Measurements from ENCODE around the gene SKA1. TPM values are rescaled to one million over a fixed set of nuclear protein-coding genes. Genes with fewer than 3 reads are reported as not detected.
"Not testable (repeated sequence)": the region's sequence is repeated elsewhere in the genome, so short reads cannot be mapped to it uniquely, and the experiment has no call there.

The SKA1 gene
- total RNA-seq, 1 donor from 2014 or later = 2.0 TPM

DNA sequence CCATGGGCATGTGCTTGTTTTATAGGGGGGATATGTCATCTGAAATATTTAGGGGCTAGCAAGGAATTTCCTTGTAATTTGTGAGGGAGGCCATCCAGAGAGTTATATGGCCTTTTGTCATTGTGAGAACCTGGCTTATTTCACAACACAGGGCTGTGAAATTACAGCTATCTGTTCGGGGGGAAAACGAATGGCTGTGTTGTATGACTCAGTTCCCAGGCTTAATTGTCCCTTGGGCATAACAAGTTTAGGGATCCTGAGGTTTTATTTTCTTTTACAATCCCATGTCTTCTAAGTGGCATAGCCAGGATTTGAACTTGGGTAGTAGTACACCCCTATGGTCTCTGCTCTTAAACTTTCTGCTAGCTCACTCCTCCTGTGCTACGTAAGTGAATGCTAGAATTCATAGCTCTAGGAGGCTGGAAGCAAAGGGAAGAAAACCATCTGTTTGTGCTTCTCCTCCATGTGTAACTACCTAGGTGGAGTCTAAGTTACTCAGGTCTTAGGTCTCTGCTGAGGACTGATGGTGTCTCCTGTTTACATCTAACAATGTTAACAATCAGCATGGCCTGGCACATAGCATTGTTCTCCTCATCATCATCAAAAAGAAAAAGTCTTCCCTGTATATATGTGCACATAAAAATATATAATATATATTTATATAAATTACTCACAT lies 53.8 kb downstream of the SKA1 start:
- DNase-seq = no peak
- Mint-ChIP-seq H3K9me3 (ENCODE audit: unreplicated experiment) (no peaks in the 10 kb centered on the region), H3K36me3 (ENCODE audit: unreplicated experiment) (peaks cover 8% of the 10 kb centered on the region), H3K27me3 (ENCODE audit: unreplicated experiment) (no peaks in the 10 kb centered on the region), H3K4me1 (ENCODE audit: low read depth, unreplicated experiment) (peaks cover 1% of the 10 kb centered on the region), H3K4me3 (ENCODE audit: unreplicated experiment) (no peak overlapping the region), H3K27ac (ENCODE audit: unreplicated experiment) (no peak overlapping the region)
- TF ChIP-seq, protein P1, sequence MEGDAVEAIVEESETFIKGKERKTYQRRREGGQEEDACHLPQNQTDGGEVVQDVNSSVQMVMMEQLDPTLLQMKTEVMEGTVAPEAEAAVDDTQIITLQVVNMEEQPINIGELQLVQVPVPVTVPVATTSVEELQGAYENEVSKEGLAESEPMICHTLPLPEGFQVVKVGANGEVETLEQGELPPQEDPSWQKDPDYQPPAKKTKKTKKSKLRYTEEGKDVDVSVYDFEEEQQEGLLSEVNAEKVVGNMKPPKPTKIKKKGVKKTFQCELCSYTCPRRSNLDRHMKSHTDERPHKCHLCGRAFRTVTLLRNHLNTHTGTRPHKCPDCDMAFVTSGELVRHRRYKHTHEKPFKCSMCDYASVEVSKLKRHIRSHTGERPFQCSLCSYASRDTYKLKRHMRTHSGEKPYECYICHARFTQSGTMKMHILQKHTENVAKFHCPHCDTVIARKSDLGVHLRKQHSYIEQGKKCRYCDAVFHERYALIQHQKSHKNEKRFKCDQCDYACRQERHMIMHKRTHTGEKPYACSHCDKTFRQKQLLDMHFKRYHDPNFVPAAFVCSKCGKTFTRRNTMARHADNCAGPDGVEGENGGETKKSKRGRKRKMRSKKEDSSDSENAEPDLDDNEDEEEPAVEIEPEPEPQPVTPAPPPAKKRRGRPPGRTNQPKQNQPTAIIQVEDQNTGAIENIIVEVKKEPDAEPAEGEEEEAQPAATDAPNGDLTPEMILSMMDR (IDR thresholded peaks at IDR 0.05; ENCODE audit: partially characterized antibody, unreplicated experiment) = no peak

DNA sequence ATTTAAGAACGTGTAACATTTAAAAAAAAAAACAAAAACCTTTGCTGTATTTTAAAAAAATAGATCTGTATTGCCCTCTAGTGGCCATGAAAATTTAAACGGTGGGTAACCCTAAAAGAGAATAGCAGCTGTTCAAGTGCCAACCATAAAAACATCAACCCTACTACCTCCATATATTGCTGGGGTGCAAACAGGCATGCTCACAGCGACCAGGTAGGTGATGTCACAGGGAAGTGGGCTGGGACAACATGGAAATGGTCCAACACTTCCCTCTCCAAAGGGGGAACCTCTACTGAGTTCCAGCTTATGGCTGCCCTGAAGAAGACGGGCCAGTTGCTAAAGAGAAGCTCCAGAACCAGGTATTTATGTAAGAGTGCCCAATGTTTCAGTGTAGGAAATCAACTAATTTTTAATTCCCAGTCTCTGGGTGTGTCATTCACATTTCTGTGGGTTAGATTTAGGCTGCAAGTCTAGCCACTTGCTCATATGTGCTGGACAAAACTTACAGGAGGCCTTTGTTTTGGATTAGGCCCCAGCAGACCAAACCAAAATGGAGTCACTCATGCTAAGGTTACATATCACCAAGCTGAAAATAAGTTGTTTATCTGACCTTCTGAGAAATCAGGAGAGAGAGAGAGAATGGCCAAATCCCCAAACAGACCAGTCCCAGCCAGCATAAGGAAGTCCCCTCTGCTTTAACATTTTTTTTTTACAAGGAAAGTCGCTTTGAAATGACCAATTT lies 54.5 kb downstream of the SKA1 start:
- H3K4me3 Mint-ChIP-seq (ENCODE audit: unreplicated experiment) = no peak overlapping the region
- no peak for DNase-seq
- H3K4me1 Mint-ChIP-seq (ENCODE audit: low read depth, unreplicated experiment) = peaks cover 1% of the 10 kb centered on the region
- TF ChIP-seq, protein P1 (IDR thresholded peaks at IDR 0.05; ENCODE audit: partially characterized antibody, unreplicated experiment) = peak; percentile 83
- H3K27me3 Mint-ChIP-seq (ENCODE audit: unreplicated experiment) = no peaks in the 10 kb centered on the region
- peaks cover 8% of the 10 kb centered on the region for H3K36me3 Mint-ChIP-seq (ENCODE audit: unreplicated experiment)
- H3K9me3 Mint-ChIP-seq (ENCODE audit: unreplicated experiment) = no peaks in the 10 kb centered on the region
- H3K27ac Mint-ChIP-seq (ENCODE audit: unreplicated experiment) = no peak overlapping the region

DNA sequence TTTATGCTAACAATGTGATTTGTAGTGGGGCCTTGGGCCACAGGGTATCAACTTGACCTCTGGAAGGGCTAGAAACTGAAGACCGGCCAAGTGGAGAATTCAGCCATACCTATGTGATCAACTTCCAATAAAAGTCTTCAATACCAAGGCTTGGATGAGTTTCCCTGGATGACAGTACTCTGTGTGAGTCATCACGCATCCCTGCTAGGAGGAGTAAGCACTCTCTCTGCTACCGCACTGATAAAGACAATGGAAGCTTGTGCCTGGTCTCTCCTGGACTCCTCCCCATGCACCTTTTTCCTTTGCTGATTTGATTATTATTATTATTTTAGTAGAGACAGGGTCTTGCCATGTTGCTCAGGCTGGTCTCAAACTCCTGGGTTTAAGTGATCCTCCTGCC lies 58.1 kb downstream of the SKA1 start:
- H3K4me3 Mint-ChIP-seq (ENCODE audit: unreplicated experiment) = no peak overlapping the region
- no peak overlapping the region for H3K27ac Mint-ChIP-seq (ENCODE audit: unreplicated experiment)
- no peak for DNase-seq
- H3K9me3 Mint-ChIP-seq (ENCODE audit: unreplicated experiment) = no peaks in the 10 kb centered on the region
- H3K4me1 Mint-ChIP-seq (ENCODE audit: low read depth, unreplicated experiment) = no peaks in the 10 kb centered on the region
- H3K27me3 Mint-ChIP-seq (ENCODE audit: unreplicated experiment) = peaks cover 4% of the 10 kb centered on the region
- TF ChIP-seq, protein P1 (IDR thresholded peaks at IDR 0.05; ENCODE audit: partially characterized antibody, unreplicated experiment) = no peak
- H3K36me3 Mint-ChIP-seq (ENCODE audit: unreplicated experiment) = no peaks in the 10 kb centered on the region

DNA sequence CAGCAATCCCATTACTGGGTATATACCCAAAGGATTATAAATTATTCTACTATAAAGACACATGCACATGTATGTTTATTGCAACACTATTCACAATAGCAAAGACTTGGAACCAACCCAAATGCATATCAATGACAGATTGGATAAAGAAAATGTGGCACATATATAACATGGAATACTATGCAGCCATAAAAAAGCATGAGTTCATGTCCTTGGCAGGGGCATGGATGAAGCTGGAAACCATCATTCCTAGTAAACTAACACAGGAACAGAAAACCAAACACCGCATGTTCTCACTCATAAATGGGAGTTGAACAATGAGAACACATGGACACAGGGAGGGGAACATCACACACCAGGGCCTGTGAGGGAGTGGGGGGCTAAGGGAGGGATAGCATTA lies 61.9 kb downstream of the SKA1 start:
- not testable (repeated sequence) for H3K27me3 Mint-ChIP-seq (ENCODE audit: unreplicated experiment); DNase-seq; H3K36me3 Mint-ChIP-seq (ENCODE audit: unreplicated experiment); H3K9me3 Mint-ChIP-seq (ENCODE audit: unreplicated experiment); H3K4me3 Mint-ChIP-seq (ENCODE audit: unreplicated experiment); H3K27ac Mint-ChIP-seq (ENCODE audit: unreplicated experiment); H3K4me1 Mint-ChIP-seq (ENCODE audit: low read depth, unreplicated experiment)

DNA sequence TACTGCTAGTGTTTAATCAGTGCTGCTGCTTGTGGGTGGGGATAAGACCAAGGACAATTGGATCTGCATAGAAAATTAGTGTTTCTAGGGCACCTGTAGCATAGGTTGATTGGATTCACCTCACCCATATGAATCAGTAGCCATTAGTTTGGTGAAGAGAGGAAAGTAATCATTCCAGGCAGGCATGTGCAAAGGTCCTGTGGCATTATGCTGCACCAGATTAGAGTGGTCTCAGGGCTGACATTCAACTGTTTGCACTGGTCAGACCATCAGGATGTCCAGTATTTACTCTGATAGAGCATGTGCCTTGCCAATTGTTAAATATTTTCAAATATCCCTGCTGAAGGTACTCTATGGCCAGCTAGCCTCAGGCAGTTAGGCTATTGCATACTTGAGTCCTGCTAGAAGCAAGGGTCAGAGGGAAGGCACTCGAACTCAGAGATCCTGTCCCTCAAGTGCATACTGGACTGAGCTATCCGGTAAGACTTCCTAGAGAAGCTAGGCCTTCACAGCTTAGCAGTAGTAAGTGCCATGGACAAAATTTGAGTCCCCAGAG lies 64.7 kb downstream of the SKA1 start:
- Mint-ChIP-seq H3K36me3 (ENCODE audit: unreplicated experiment) (no peaks in the 10 kb centered on the region), H3K4me3 (ENCODE audit: unreplicated experiment) (no peak overlapping the region), H3K9me3 (ENCODE audit: unreplicated experiment) (no peaks in the 10 kb centered on the region), H3K27me3 (ENCODE audit: unreplicated experiment) (peaks cover 4% of the 10 kb centered on the region), H3K4me1 (ENCODE audit: low read depth, unreplicated experiment) (no peaks in the 10 kb centered on the region), H3K27ac (ENCODE audit: unreplicated experiment) (no peak overlapping the region)
- no peak for DNase-seq
- TF ChIP-seq, protein P1 (IDR thresholded peaks at IDR 0.05; ENCODE audit: partially characterized antibody, unreplicated experiment) = no peak
